Measurements from ENCODE around the gene MYBBP1A.

DNA sequence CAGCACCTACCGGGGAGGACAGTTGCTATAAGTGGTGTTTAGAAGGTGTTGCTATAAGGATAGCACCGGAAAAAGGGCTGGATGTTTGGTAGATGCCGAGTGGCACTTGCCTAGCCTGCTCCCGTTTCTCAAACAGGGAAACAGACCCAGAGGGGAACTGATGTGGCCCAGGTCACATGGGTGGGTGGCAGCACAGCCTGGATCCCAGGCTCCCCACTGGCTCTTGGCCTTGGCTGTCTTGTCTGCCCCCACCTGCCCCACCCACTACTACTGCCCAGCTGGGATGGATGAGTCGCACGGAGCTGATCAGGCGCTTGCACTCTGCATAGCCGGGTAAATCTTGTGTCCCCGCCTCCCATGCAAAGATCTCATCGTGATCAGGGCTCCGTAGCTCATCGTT lies 36.3 kb upstream of the MYBBP1A start:
- no peak for TF ChIP-seq SUZ12 (IDR thresholded peaks at IDR 0.05; ENCODE audit: extremely low read depth, insufficient read depth, insufficient read length)
- TF ChIP-seq YY1 (IDR thresholded peaks at IDR 0.05; ENCODE audit: insufficient read depth, insufficient read length), result no peak
